A673 (cell line): Measurements from ENCODE around the gene FOXJ3. TPM values are rescaled to one million over a fixed set of nuclear protein-coding genes. Genes with fewer than 3 reads are reported as not detected.

ENCODE experiments used
- BruUV-seq: library from RNA; stranded (reverse); fragments of 400-500 nt; replicated peaks from 2 replicates; lab custom pipeline; 2021; lab: Mats Ljungman, UMichigan
- CTCF ChIA-PET: fragments of 300-600 bp; sonication (Branson Sonifier 250); formaldehyde crosslinking; loops from one replicate; lab custom pipeline; 2022; ENCODE audit warnings: antibody characterized with exemption; lab: Charles Lee
- POLR2A ChIA-PET: fragments of 300-600 bp; sonication (Branson Sonifier 250); formaldehyde crosslinking; loops from one replicate; lab custom pipeline; 2022; ENCODE audit warnings: antibody characterized with exemption; ENCODE audit not compliant: low non-redundant PET; lab: Charles Lee
- DNase-seq: peaks from one replicate; pipeline ENCODE4 v3.0.0-alpha.2; 2015; ENCODE audit warnings: low spot score
- H3K27ac ChIP-seq: fragments of 200-600 bp; sonication (generic); 2 replicates; pipeline ENCODE4 v1.5.1; 2016; ENCODE audit warnings: mixed run types, low read depth, mild to moderate bottlenecking, mixed read lengths, antibody characterized with exemption, low read length; ENCODE audit not compliant: poor library complexity, severe bottlenecking
- H3K27me3 ChIP-seq: fragments of 200-600 bp; sonication (generic); replicated peaks from 2 replicates; pipeline ENCODE4 v1.6.1; 2017; ENCODE audit warnings: mixed run types, low read depth, mild to moderate bottlenecking, mixed read lengths, antibody characterized with exemption, low read length; ENCODE audit not compliant: insufficient read depth, poor library complexity
- H3K36me3 ChIP-seq: fragments of 200-600 bp; sonication (generic); 2 replicates; pipeline ENCODE4 v1.6.1; 2016; ENCODE audit warnings: mixed run types, mild to moderate bottlenecking, mixed read lengths, antibody characterized with exemption, low read length; ENCODE audit not compliant: insufficient read depth, poor library complexity, severe bottlenecking
- H3K4me1 ChIP-seq: fragments of 200-600 bp; sonication (generic); 2 replicates; pipeline ENCODE4 v1.6.1; 2017; ENCODE audit warnings: mixed run types, mild to moderate bottlenecking, mixed read lengths, antibody characterized with exemption, low read length; ENCODE audit not compliant: insufficient read depth, poor library complexity, severe bottlenecking
- H3K4me3 ChIP-seq: fragments of 200-600 bp; sonication (generic); 2 replicates; pipeline ENCODE4 v1.5.1; 2016; ENCODE audit warnings: low read depth, mixed run types, mild to moderate bottlenecking, mixed read lengths, low read length; ENCODE audit not compliant: poor library complexity, severe bottlenecking
- H3K9me3 ChIP-seq: fragments of 200-600 bp; sonication (generic); 2 replicates; pipeline ENCODE4 v1.6.1; 2016; ENCODE audit warnings: mixed run types, low read depth, mild to moderate bottlenecking, mixed read lengths, antibody characterized with exemption, low read length; ENCODE audit not compliant: poor library complexity, severe bottlenecking
- CTCF ChIP-seq: fragments of 300-800, 200-600 bp; sonication (generic); conservative IDR thresholded peaks from 2 replicates; pipeline ENCODE4 v1.5.1; 2017; ENCODE audit warnings: low read depth, mild to moderate bottlenecking, antibody characterized with exemption, low read length, moderate library complexity, mixed read lengths
- EZH2 ChIP-seq: fragments of 200-600 bp; sonication (generic); IDR thresholded peaks from 2 replicates; pipeline ENCODE4 v1.6.1; 2017; ENCODE audit warnings: borderline replicate concordance, low read depth, mild to moderate bottlenecking, mixed read lengths, antibody characterized with exemption, low read length; ENCODE audit not compliant: poor library complexity, severe bottlenecking
- intact Hi-C: fragments of 100-400 bp; cut with micrococcal nuclease; formaldehyde crosslinking; loops from one replicate; pipeline ENCODE4 v1.10.0; 2022; ENCODE audit not compliant: unreplicated experiment
- total RNA-seq: library from RNA; stranded (reverse); gene quantifications from 2 replicates; pipeline ENCODE4 v1.2.3, GENCODE V29; 2021

Gene FOXJ3
- total RNA-seq, 1 experiment from 2014 or later: 57.9 TPM

GRCh38 chr1:42358791-42359190 is 23.8 kb upstream of the FOXJ3 start:
- H3K4me3 ChIP-seq: no peak overlapping the region
- no peaks in the 10 kb centered on the region for H3K27me3 ChIP-seq
- POLR2A ChIA-PET: no interaction called here
- no TSS peak for BruUV-seq
- no peaks in the 10 kb centered on the region for H3K4me1 ChIP-seq
- DNase-seq: no peak
- no peak overlapping the region for H3K27ac ChIP-seq
- CTCF ChIA-PET: no interaction called here
- H3K36me3 ChIP-seq: no peaks in the 10 kb centered on the region
- intact Hi-C loops: no loop called here
- TF ChIP-seq CTCF: no peak
- no peak for TF ChIP-seq EZH2
- H3K9me3 ChIP-seq: no peaks in the 10 kb centered on the region

- intact Hi-C loops: no loop called here
- TF ChIP-seq EZH2: no peak
- TF ChIP-seq CTCF: no peak
- CTCF ChIA-PET: no interaction called here
Measured at GRCh38 chr1:42350086-42350485, 15.1 kb upstream of the FOXJ3 start.

GRCh38 chr1:42348498-42348897 is 13.5 kb upstream of the FOXJ3 start:
- Histone ChIP-seq H3K36me3 (no peaks in the 10 kb centered on the region), H3K4me3 (no peak overlapping the region), H3K27me3 (no peaks in the 10 kb centered on the region), H3K27ac (no peak overlapping the region), H3K9me3 (no peaks in the 10 kb centered on the region), H3K4me1 (no peaks in the 10 kb centered on the region)
- BruUV-seq: no TSS peak
- ChIA-PET POLR2A (no interaction called here), CTCF (no interaction called here)
- no peak for TF ChIP-seq EZH2
- no peak for TF ChIP-seq CTCF
- DNase-seq: no peak
- intact Hi-C loops: loop anchor here (10.0 kb wide), 1 partner anchor 396 kb away; the partner anchor contains the start of gene CLDN19

More at GRCh38 chr1:42350086-42350485, 15.1 kb upstream of the FOXJ3 start:
- Histone ChIP-seq H3K27me3 (no peaks in the 10 kb centered on the region), H3K27ac (no peak overlapping the region), H3K36me3 (no peaks in the 10 kb centered on the region), H3K9me3 (no peaks in the 10 kb centered on the region), H3K4me1 (no peaks in the 10 kb centered on the region), H3K4me3 (no peak overlapping the region)
- no TSS peak for BruUV-seq
- DNase-seq: peak; percentile 14
- POLR2A ChIA-PET: no interaction called here
